CD4-positive, alpha-beta T cell (primary cell): ENCODE measurements around the gene C19orf47. TPM values are rescaled to one million over a fixed set of nuclear protein-coding genes. Genes with fewer than 3 reads are reported as not detected.

Experiments used
- ATAC-seq: fragments of 200-7000 bp; cut with Tn5 transposase; one replicate; pipeline ENCODE4 v1.10.0; 2022; ENCODE audit warnings: mild to moderate bottlenecking; ENCODE audit not compliant: poor library complexity
- CTCF ChIA-PET: fragments of 350-600 bp; sonication (Branson Sonifier 250); formaldehyde crosslinking; loops from one replicate; lab custom pipeline; 2021; ENCODE audit warnings: antibody characterized with exemption, inconsistent platforms; lab: Charles Lee
- POLR2A ChIA-PET: fragments of 350-600 bp; sonication (Branson Sonifier 250); formaldehyde crosslinking; loops from one replicate; lab custom pipeline; 2021; ENCODE audit warnings: antibody characterized with exemption, inconsistent platforms; lab: Charles Lee
- DNase-seq, 14 experiments: peaks; one replicate each; pipeline ENCODE4 v3.0.0-alpha.2; 2013 to 2020; ENCODE audit warnings: mixed read lengths in 2 of 14
- H3K27ac ChIP-seq, 2 donors: one replicate each; pipeline versions ENCODE4 v1.5.1 to v1.7.0; 2013; ENCODE audit warnings: low read length in 2 of 2, low read depth in 1 of 2, mild to moderate bottlenecking in 1 of 2
- H3K27me3 ChIP-seq, 2 experiments: 1 replicate in 1 of 2; 2 replicates in 1 of 2; pipeline versions ENCODE4 v1.6.1 to v1.7.0; 2013; ENCODE audit warnings: low read length in 2 of 2, control low read depth in 1 of 2, mild to moderate bottlenecking in 1 of 2, moderate library complexity in 1 of 2; ENCODE audit not compliant: insufficient read depth in 2 of 2, control insufficient read depth in 1 of 2
- H3K36me3 ChIP-seq: one replicate; pipeline ENCODE4 v1.6.1; 2013; ENCODE audit warnings: low read length, control low read depth; ENCODE audit not compliant: insufficient read depth
- H3K4me1 ChIP-seq: one replicate; pipeline ENCODE4 v1.6.1; 2013; ENCODE audit warnings: low read length, control low read depth; ENCODE audit not compliant: insufficient read depth
- H3K4me3 ChIP-seq: one replicate; pipeline ENCODE4 v1.5.1; 2013; ENCODE audit warnings: mild to moderate bottlenecking, low read length, moderate library complexity
- H3K9me3 ChIP-seq, 2 experiments: 1 replicate in 1 of 2; 2 replicates in 1 of 2; pipeline versions ENCODE4 v1.6.1 to v1.7.0; 2013; ENCODE audit warnings: low read length in 2 of 2, mild to moderate bottlenecking in 2 of 2, control low read depth in 1 of 2, moderate library complexity in 1 of 2; ENCODE audit not compliant: control insufficient read depth in 1 of 2, insufficient read depth in 1 of 2
- H3K27ac Mint-ChIP-seq: one replicate; pipeline ENCODE4 v1.8.0; 2020; ENCODE audit warnings: mixed read lengths
- H3K27me3 Mint-ChIP-seq: one replicate; pipeline ENCODE4 v1.8.0; 2021; ENCODE audit warnings: mixed read lengths
- H3K36me3 Mint-ChIP-seq: one replicate; pipeline ENCODE4 v1.8.0; 2021; ENCODE audit warnings: low read depth, mixed read lengths
- H3K4me1 Mint-ChIP-seq: one replicate; pipeline ENCODE4 v1.8.0; 2021; ENCODE audit warnings: low read depth, mixed read lengths
- H3K4me3 Mint-ChIP-seq: one replicate; pipeline ENCODE4 v1.8.0; 2020; ENCODE audit warnings: mild to moderate bottlenecking, mixed read lengths
- H3K9me3 Mint-ChIP-seq: one replicate; pipeline ENCODE4 v1.8.0; 2020; ENCODE audit warnings: mixed read lengths
- intact Hi-C, 2 experiments: fragments of 100-400 bp; cut with DNase I in 1 of 2; cut with micrococcal nuclease in 1 of 2; formaldehyde crosslinking; loops; one replicate each; pipeline versions ENCODE4 v1.15.1 to v1.9.0; 2023 to 2025; cut with DNase I, micrococcal nuclease
- total RNA-seq, 174 experiments: library from RNA in 2 of 174; stranded (reverse) in 2 of 174; gene quantifications; one replicate each; pipeline ENCODE4 v1.2.3 and lab custom pipeline; 2021 to 2026
- TF ChIP-seq, protein P1 (sequence below): fragments of 200-600 bp; IDR thresholded peaks from one replicate; pipeline ENCODE4 v1.8.0; 2022; ENCODE audit warnings: antibody characterized with exemption, mild to moderate bottlenecking

Gene C19orf47
- total RNA-seq, 2 experiments from 2014 or later, result 10.1 to 11.2 TPM

DNA sequence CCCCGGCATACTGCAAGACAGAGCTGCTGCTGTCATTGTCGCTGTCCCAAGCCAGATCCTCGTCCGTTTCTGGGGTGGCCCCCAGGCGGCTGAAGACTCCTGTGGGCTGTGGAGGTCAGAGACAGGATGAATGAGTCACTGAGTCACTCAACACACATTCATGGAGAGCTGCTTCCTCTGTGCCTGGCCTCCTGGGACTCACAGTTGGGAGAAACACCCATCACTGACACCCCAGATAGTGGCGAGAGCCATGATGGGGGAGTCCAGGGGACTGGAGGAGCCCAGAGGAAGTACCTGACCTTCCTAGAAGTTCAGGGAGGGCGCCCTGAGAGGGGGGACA, 26.0 kb downstream of the C19orf47 start:
- ATAC-seq (no peak), DNase-seq (no peak)
- TF ChIP-seq, protein P1, sequence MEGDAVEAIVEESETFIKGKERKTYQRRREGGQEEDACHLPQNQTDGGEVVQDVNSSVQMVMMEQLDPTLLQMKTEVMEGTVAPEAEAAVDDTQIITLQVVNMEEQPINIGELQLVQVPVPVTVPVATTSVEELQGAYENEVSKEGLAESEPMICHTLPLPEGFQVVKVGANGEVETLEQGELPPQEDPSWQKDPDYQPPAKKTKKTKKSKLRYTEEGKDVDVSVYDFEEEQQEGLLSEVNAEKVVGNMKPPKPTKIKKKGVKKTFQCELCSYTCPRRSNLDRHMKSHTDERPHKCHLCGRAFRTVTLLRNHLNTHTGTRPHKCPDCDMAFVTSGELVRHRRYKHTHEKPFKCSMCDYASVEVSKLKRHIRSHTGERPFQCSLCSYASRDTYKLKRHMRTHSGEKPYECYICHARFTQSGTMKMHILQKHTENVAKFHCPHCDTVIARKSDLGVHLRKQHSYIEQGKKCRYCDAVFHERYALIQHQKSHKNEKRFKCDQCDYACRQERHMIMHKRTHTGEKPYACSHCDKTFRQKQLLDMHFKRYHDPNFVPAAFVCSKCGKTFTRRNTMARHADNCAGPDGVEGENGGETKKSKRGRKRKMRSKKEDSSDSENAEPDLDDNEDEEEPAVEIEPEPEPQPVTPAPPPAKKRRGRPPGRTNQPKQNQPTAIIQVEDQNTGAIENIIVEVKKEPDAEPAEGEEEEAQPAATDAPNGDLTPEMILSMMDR, result no peak
- no peaks in the 10 kb centered on the region for H3K4me1 Mint-ChIP-seq
- no peaks in the 10 kb centered on the region for H3K9me3 ChIP-seq
- intact Hi-C loops, result no loop called here
- ChIA-PET CTCF (no interaction called here), POLR2A (no interaction called here)
- no peak overlapping the region for H3K27ac ChIP-seq
- H3K4me3 Mint-ChIP-seq, result no peak overlapping the region
- H3K27me3 ChIP-seq, result no peaks in the 10 kb centered on the region
- no peaks in the 10 kb centered on the region for H3K9me3 Mint-ChIP-seq
- no peaks in the 10 kb centered on the region for H3K4me1 ChIP-seq
- peaks cover 74% of the 10 kb centered on the region for H3K36me3 Mint-ChIP-seq
- no peaks in the 10 kb centered on the region for H3K27me3 Mint-ChIP-seq
- H3K36me3 ChIP-seq, result peaks cover 58% of the 10 kb centered on the region
- no peak overlapping the region for H3K27ac Mint-ChIP-seq
- no peak overlapping the region for H3K4me3 ChIP-seq

DNA sequence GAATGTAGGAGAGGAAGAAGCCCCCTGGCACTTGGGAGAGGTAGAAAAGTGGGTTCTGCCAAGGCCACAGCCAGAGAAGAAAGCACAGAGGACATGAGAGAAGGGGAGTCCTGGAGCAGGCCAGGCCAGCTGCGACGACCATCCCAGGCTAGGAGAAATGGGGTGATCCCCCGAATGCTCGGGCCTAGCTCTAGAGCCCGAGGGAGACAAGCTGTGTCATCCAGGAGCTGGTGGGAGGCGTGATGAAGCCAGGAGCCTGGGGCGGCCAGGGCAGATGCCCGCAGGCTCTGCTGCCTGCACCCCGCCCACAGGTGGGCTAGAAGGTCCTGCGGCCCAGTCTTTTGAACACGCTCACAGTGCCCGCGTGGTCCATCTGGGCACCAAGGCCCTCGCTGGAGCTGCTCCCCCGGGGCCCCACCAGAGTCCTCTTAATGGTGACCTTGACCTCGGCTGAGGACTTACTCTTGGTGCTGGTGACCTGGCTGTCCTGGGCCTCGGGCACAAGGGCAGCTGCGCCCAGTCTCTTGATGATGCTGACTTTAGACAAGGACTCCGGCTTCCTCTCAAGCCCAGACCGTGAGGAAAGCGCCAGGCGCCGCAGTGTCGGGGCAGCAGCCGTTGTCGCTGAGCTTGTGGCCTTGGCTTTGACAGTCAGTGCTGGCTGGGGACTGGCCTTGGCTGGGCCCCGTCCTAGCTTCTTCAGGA, 26.5 kb downstream of the C19orf47 start:
- ATAC-seq (no peak), DNase-seq (no peak)
- TF ChIP-seq, protein P1, result no peak
- Mint-ChIP-seq H3K4me1 (no peaks in the 10 kb centered on the region), H3K9me3 (no peaks in the 10 kb centered on the region), H3K27ac (no peak overlapping the region), H3K4me3 (no peak overlapping the region), H3K27me3 (no peaks in the 10 kb centered on the region), H3K36me3 (peaks cover 71% of the 10 kb centered on the region)
- Histone ChIP-seq H3K9me3 (no peaks in the 10 kb centered on the region), H3K4me3 (no peak overlapping the region), H3K27ac (no peak overlapping the region), H3K36me3 (peaks cover 57% of the 10 kb centered on the region), H3K4me1 (no peaks in the 10 kb centered on the region), H3K27me3 (no peaks in the 10 kb centered on the region)
- POLR2A ChIA-PET, result no interaction called here
- intact Hi-C loops, result no loop called here
- CTCF ChIA-PET, result no interaction called here

GRCh38 chr19:40321076-40321475, 27.1 kb downstream of the C19orf47 start:
- H3K27me3 ChIP-seq, result no peaks in the 10 kb centered on the region
- no peaks in the 10 kb centered on the region for H3K9me3 Mint-ChIP-seq
- H3K27me3 Mint-ChIP-seq, result no peaks in the 10 kb centered on the region
- H3K36me3 ChIP-seq, result peaks cover 52% of the 10 kb centered on the region
- no peak for ATAC-seq
- H3K27ac ChIP-seq, result no peak overlapping the region
- no peak overlapping the region for H3K27ac Mint-ChIP-seq
- no peaks in the 10 kb centered on the region for H3K4me1 ChIP-seq
- no peak overlapping the region for H3K4me3 ChIP-seq
- H3K4me3 Mint-ChIP-seq, result no peak overlapping the region
- intact Hi-C loops, result no loop called here
- POLR2A ChIA-PET, result no interaction called here
- DNase-seq, result no peak
- no peaks in the 10 kb centered on the region for H3K9me3 ChIP-seq
- no peaks in the 10 kb centered on the region for H3K4me1 Mint-ChIP-seq
- peaks cover 68% of the 10 kb centered on the region for H3K36me3 Mint-ChIP-seq
- CTCF ChIA-PET, result no interaction called here
- TF ChIP-seq, protein P1, result no peak
